GM06990 (cell line): ENCODE measurements around the gene KRT222.

Experiments used
- DNase-seq: peaks from one replicate; pipeline ENCODE4 v3.0.0-alpha.2; 2011; ENCODE audit not compliant: insufficient read length; ENCODE audit errors: extremely low read depth
- H3K27me3 ChIP-seq: replicated peaks from 2 replicates; pipeline ENCODE4 v1.6.0; 2011; ENCODE audit warnings: low read length; ENCODE audit not compliant: control insufficient read depth, insufficient read depth
- H3K36me3 ChIP-seq: 2 replicates; pipeline ENCODE4 v1.5.1; 2011; ENCODE audit warnings: low read length; ENCODE audit not compliant: control insufficient read depth, insufficient read depth
- H3K4me3 ChIP-seq: replicated peaks from 2 replicates; pipeline ENCODE4 v1.5.1; 2011; ENCODE audit warnings: low read depth, mild to moderate bottlenecking, control low read depth, low read length
- CTCF ChIP-seq: IDR thresholded peaks from 2 replicates; pipeline ENCODE4 v1.5.1; 2011; ENCODE audit warnings: low read length, control low read depth, mild to moderate bottlenecking, inconsistent platforms; ENCODE audit not compliant: insufficient read depth, poor library complexity, severe bottlenecking

Gene KRT222

GRCh38 chr17:40687106-40687505 lies 22.1 kb upstream of the KRT222 start:
- DNase-seq = no peak
- no peaks in the 10 kb centered on the region for H3K36me3 ChIP-seq
- no peak overlapping the region for H3K4me3 ChIP-seq
- peaks cover 3% of the 10 kb centered on the region for H3K27me3 ChIP-seq
- TF ChIP-seq CTCF = no peak

- DNase-seq = no peak
- Histone ChIP-seq H3K36me3 (no peaks in the 10 kb centered on the region), H3K4me3 (no peak overlapping the region), H3K27me3 (peaks cover 3% of the 10 kb centered on the region)
- no peak for TF ChIP-seq CTCF
Observed at GRCh38 chr17:40686192-40686591, 21.2 kb upstream of the KRT222 start.

GRCh38 chr17:40680998-40681397 lies 16.0 kb upstream of the KRT222 start:
- Histone ChIP-seq H3K36me3 (no peaks in the 10 kb centered on the region), H3K4me3 (no peak overlapping the region), H3K27me3 (peaks cover 1% of the 10 kb centered on the region; the same call in 1 of the 2 replicates)
- TF ChIP-seq CTCF = no peak
- no peak for DNase-seq

GRCh38 chr17:40679523-40679907 lies 14.5 kb upstream of the KRT222 start:
- DNase-seq = no peak
- Histone ChIP-seq H3K27me3 (peaks cover under 1% of the 10 kb centered on the region; the same call in 1 of the 2 replicates), H3K4me3 (no peak overlapping the region), H3K36me3 (no peaks in the 10 kb centered on the region)
- TF ChIP-seq CTCF = no peak

- Histone ChIP-seq H3K4me3 (no peak overlapping the region), H3K36me3 (no peaks in the 10 kb centered on the region), H3K27me3 (no peaks in the 10 kb centered on the region; the same call in 1 of the 2 replicates)
- DNase-seq = no peak
- TF ChIP-seq CTCF = no peak
Observed at GRCh38 chr17:40678902-40679522, 14.0 kb upstream of the KRT222 start.

- TF ChIP-seq CTCF = no peak
- H3K4me3 ChIP-seq = no peak overlapping the region
- no peaks in the 10 kb centered on the region for H3K27me3 ChIP-seq
- DNase-seq = no peak
- no peaks in the 10 kb centered on the region for H3K36me3 ChIP-seq
Observed at GRCh38 chr17:40675905-40676304, 10.9 kb upstream of the KRT222 start.
